ENCODE results near the gene TMPRSS3. TPM values are rescaled to one million over a fixed set of nuclear protein-coding genes. Genes with fewer than 3 reads are reported as not detected.

Gene TMPRSS3
- total RNA-seq, 1 donor from 2014 or later = not detected

DNA sequence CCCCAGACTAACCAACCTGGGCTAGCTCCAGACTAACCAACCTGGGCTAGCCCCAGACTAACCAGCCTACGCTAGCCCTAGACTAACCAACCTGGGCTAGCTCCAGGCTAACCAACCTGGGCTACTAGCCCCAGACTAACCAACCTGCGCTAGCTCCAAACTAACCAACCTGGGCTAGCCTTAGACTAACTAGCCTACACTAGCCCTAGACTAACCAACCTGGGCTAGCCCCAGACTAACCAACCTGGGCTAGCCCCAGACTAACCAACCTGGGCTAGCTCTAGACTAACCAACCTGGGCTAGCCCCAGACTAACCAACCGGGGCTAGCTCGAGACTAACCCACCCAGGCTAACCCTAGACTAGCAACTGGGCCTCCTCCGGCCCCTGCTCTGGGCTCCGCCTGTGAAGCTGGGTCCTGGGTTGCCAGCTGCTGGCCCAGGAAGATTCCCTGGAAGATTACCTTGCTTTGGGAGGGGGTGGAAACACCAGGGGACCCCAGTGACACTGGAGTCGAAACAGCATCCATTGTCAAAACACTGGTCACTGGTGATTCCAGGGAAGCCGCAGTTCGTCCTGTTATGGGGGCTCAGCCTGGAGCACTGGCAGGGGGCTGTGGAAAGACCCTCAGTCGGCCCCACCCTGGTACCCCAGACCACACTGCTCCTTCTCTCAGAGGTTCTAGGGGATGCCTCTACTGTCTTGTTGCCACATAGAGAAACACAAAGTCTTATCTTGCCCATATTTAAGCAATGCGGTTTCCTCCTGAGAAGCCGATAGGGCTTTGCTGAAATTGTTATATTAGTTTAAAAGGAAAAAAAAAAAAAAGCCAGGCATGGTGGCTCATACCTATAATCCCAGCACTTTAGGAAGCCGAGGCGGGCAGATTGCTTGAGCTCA, 46.2 kb downstream of the TMPRSS3 start:
- TF ChIP-seq, protein P1, sequence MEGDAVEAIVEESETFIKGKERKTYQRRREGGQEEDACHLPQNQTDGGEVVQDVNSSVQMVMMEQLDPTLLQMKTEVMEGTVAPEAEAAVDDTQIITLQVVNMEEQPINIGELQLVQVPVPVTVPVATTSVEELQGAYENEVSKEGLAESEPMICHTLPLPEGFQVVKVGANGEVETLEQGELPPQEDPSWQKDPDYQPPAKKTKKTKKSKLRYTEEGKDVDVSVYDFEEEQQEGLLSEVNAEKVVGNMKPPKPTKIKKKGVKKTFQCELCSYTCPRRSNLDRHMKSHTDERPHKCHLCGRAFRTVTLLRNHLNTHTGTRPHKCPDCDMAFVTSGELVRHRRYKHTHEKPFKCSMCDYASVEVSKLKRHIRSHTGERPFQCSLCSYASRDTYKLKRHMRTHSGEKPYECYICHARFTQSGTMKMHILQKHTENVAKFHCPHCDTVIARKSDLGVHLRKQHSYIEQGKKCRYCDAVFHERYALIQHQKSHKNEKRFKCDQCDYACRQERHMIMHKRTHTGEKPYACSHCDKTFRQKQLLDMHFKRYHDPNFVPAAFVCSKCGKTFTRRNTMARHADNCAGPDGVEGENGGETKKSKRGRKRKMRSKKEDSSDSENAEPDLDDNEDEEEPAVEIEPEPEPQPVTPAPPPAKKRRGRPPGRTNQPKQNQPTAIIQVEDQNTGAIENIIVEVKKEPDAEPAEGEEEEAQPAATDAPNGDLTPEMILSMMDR (IDR thresholded peaks at IDR 0.05) = no peak
- Mint-ChIP-seq H3K36me3 (ENCODE audit: low read depth) (no peaks in the 10 kb centered on the region), H3K27ac (no peak overlapping the region), H3K27me3 (peaks cover 10% of the 10 kb centered on the region), H3K4me3 (no peak overlapping the region), H3K4me1 (no peaks in the 10 kb centered on the region), H3K9me3 (peaks cover 9% of the 10 kb centered on the region)
- DNase-seq = no peak
- CTCF ChIA-PET = no interaction called here
- POLR2A ChIA-PET = interaction anchor here (0.7 kb wide), 1 partner anchor 171 kb away, joined by 3 read pairs; no protein-coding TSS in a partner anchor
- no peak for ATAC-seq (ENCODE audit: low read depth)
- intact Hi-C loops (cut with micrococcal nuclease) = no loop called here

DNA sequence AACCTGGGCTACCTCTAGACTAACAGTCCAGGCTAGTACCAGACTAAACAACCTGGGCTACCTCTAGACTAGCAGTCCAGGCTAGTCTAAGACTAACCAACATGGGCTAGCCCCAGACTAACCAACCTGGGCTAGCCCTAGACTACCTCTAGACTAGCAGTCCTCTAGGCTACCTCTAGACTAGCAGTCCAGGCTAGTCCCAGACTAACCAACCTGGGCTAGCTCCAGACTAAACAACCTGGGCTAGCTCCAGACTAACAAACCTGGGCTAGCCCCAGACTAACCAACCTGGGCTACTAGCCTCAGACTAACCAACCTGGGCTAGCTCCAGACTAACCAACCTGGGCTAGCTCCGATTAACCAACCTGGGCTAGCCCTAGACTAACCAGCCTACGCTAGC, 47.1 kb downstream of the TMPRSS3 start:
- no peak overlapping the region for H3K27ac Mint-ChIP-seq
- DNase-seq (no peak), ATAC-seq (ENCODE audit: low read depth) (no peak)
- H3K36me3 Mint-ChIP-seq (ENCODE audit: low read depth) = no peaks in the 10 kb centered on the region
- intact Hi-C loops (cut with micrococcal nuclease) = no loop called here
- CTCF ChIA-PET = no interaction called here
- POLR2A ChIA-PET = no interaction called here
- H3K27me3 Mint-ChIP-seq = peaks cover 8% of the 10 kb centered on the region
- peaks cover 5% of the 10 kb centered on the region for H3K9me3 Mint-ChIP-seq
- no peak overlapping the region for H3K4me3 Mint-ChIP-seq
- H3K4me1 Mint-ChIP-seq = no peaks in the 10 kb centered on the region
- TF ChIP-seq, protein P1 (IDR thresholded peaks at IDR 0.05) = no peak

DNA sequence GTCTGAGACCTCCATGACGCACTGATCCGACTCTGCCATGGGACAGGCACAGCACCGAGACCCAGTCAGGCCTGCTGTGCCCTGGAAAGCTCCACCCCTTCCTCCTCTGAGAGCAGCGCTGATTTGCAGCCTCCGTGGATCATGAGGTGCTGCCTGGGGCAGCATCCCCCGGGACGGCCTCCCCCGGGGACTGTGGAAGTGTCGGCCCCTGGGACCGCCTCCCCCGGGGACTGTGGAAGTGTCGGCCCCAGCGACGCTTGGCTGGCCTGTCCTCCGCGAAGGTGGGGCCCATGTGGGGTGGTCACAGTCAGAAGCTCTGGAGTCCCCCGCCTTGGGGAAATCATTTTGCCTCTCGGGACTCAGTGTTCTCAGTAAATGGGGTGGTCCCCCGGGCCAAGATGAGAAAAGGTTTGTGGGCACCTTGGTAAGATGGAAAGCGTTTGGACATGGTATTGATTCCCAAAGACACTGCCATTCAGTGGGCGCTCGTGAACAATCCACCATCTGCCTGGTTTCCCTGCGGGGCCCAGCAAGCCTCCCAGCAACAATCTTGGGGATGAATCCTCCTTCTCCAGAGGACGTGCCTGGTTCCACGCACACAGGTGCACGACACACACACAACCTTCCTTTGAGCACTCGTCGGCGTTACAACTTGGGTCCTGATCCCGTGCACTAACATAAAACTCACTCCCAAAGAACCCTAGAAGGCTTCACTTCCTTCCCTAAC, 48.1 kb downstream of the TMPRSS3 start:
- peaks cover 8% of the 10 kb centered on the region for H3K27me3 Mint-ChIP-seq
- ATAC-seq (ENCODE audit: low read depth) = no peak
- TF ChIP-seq, protein P1 (IDR thresholded peaks at IDR 0.05) = no peak
- H3K9me3 Mint-ChIP-seq = no peaks in the 10 kb centered on the region
- H3K4me1 Mint-ChIP-seq = no peaks in the 10 kb centered on the region
- H3K27ac Mint-ChIP-seq = no peak overlapping the region
- ChIA-PET POLR2A (no interaction called here), CTCF (no interaction called here)
- no peak overlapping the region for H3K4me3 Mint-ChIP-seq
- DNase-seq = no peak
- intact Hi-C loops (cut with micrococcal nuclease) = no loop called here
- H3K36me3 Mint-ChIP-seq (ENCODE audit: low read depth) = no peaks in the 10 kb centered on the region

DNA sequence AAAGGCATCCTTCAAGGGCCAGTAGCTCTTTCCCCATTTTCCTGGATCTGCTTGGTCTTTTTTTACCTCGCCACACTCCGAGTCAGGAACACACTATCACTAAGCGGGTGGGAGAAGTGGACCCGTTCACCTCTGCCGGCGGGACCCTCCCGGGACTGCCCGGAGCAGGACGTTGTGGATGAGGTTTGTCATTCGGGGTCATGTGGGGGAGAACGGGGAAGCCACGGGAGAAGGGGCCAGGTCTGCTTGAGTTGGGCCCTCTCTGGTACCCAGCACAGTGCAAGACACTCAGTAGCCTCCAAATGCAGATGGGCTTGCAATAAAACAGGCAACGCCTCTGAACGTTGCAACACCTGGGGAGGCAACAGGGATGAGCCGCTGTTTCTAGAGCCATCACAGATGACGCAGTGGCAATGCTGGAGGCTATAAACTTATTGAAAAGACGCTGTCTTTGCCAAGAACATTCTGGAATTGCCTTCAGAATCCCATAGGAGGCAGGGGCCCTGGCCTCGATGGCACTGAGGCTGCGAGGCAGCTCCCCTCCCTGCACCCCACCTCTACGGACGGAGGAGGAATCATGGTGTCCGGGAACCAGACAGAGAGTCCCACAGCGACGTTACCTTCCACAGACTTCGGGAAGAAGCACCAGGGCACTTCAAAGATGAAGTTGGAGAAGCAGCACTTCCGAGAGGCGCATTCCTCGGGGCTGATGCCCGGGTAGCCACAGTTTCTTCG, 48.8 kb downstream of the TMPRSS3 start:
- Mint-ChIP-seq H3K4me3 (no peak overlapping the region), H3K27ac (no peak overlapping the region), H3K4me1 (no peaks in the 10 kb centered on the region), H3K36me3 (ENCODE audit: low read depth) (no peaks in the 10 kb centered on the region), H3K9me3 (no peaks in the 10 kb centered on the region), H3K27me3 (peaks cover 3% of the 10 kb centered on the region)
- no peak for DNase-seq
- ChIA-PET POLR2A (no interaction called here), CTCF (no interaction called here)
- no peak for ATAC-seq (ENCODE audit: low read depth)
- intact Hi-C loops (cut with micrococcal nuclease) = no loop called here
- TF ChIP-seq, protein P1 (IDR thresholded peaks at IDR 0.05) = no peak

DNA sequence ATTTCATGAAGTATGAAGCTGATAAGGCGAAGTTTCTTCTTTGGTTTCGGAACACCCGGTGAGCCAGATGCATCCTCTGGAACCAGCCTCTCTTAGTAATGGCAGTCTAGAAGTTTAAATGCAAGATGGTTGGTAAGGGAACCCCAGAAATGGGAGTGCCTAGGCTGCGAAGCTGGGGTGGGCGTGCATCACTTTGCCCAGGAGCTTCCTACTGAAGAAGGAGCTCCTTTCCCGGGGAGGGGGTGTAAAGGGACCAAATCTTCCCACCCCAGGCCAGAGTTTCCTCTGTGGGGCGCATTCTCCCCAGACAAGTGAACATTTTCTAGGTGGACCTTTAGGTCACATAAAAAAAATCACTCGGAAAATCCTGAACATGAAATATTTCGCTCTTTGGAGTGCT, 49.4 kb downstream of the TMPRSS3 start:
- CTCF ChIA-PET = no interaction called here
- H3K27ac Mint-ChIP-seq = no peak overlapping the region
- TF ChIP-seq, protein P1 (IDR thresholded peaks at IDR 0.05) = no peak
- POLR2A ChIA-PET = no interaction called here
- DNase-seq (no peak), ATAC-seq (ENCODE audit: low read depth) (no peak)
- intact Hi-C loops (cut with micrococcal nuclease) = no loop called here
- H3K36me3 Mint-ChIP-seq (ENCODE audit: low read depth) = no peaks in the 10 kb centered on the region
- peaks cover 3% of the 10 kb centered on the region for H3K27me3 Mint-ChIP-seq
- H3K4me3 Mint-ChIP-seq = no peak overlapping the region
- no peaks in the 10 kb centered on the region for H3K4me1 Mint-ChIP-seq
- no peaks in the 10 kb centered on the region for H3K9me3 Mint-ChIP-seq
